Gastroesophageal sphincter (tissue), 3 donors: Measurements from ENCODE around the gene PTGES.

ENCODE experiments used
- CTCF ChIP-seq, 4 experiments: fragments of 200-600 bp in 2 of 4; fragments of 450-650 bp in 2 of 4; sonication (generic) in 1 of 4; IDR thresholded peaks; one replicate each; pipeline ENCODE4 v1.5.1; 2017 to 2019; ENCODE audit warnings: antibody characterized with exemption in 4 of 4, mild to moderate bottlenecking in 2 of 4, moderate library complexity in 2 of 4
- EP300 ChIP-seq: sonication (generic); formaldehyde crosslinking; IDR thresholded peaks from one replicate; pipeline ENCODE4 v1.6.1; 2017; ENCODE audit warnings: antibody characterized with exemption, mild to moderate bottlenecking
- POLR2A ChIP-seq, 2 donors: fragments of 450-650 bp; IDR thresholded peaks; one replicate each; pipeline ENCODE4 v1.6.1; 2017; ENCODE audit warnings: antibody characterized with exemption in 2 of 2, mild to moderate bottlenecking in 2 of 2, moderate library complexity in 1 of 2
- POLR2AphosphoS5 ChIP-seq: sonication (generic); formaldehyde crosslinking; IDR thresholded peaks from one replicate; pipeline ENCODE4 v1.6.1; 2017; ENCODE audit warnings: antibody characterized with exemption

GRCh38 chr9:129732946-129733631, 19.8 kb downstream of the PTGES start:
- TF ChIP-seq CTCF (IDR thresholded peaks at IDR 0.05) (no peak), POLR2A (IDR thresholded peaks at IDR 0.05) (no peak), POLR2AphosphoS5 (no peak), EP300 (no peak)
